ENCODE results near the gene EME1.

DNA sequence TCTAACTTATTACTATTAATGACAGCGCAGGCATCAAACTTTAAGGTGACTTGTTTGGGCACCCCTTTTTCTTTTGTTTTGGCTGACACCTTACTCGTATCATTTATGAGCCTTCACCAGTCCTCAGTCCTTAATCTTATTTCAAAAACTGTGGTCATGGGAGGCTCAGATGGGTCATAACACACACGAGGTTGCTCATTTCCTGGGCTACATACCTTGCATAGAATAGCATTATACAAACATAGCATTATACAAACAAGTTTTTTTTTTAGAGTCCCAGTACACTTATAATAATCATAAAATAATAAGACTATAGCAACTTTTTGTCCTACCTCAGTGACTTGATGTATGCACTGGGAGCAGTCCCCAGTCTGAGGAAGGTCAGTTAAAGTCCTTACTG is 41.8 kb downstream of the EME1 start:
- TF ChIP-seq, protein P1, sequence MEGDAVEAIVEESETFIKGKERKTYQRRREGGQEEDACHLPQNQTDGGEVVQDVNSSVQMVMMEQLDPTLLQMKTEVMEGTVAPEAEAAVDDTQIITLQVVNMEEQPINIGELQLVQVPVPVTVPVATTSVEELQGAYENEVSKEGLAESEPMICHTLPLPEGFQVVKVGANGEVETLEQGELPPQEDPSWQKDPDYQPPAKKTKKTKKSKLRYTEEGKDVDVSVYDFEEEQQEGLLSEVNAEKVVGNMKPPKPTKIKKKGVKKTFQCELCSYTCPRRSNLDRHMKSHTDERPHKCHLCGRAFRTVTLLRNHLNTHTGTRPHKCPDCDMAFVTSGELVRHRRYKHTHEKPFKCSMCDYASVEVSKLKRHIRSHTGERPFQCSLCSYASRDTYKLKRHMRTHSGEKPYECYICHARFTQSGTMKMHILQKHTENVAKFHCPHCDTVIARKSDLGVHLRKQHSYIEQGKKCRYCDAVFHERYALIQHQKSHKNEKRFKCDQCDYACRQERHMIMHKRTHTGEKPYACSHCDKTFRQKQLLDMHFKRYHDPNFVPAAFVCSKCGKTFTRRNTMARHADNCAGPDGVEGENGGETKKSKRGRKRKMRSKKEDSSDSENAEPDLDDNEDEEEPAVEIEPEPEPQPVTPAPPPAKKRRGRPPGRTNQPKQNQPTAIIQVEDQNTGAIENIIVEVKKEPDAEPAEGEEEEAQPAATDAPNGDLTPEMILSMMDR (IDR thresholded peaks at IDR 0.05), result no peak
- no peak for TF ChIP-seq POLR2A (IDR thresholded peaks at IDR 0.05)

Measured in right lobe of liver (tissue), 4 donors.